CD4-positive, alpha-beta T cell (primary cell): Measurements from ENCODE around the gene IL17B. TPM values are rescaled to one million over a fixed set of nuclear protein-coding genes. Genes with fewer than 3 reads are reported as not detected.
"Not testable (repeated sequence)": the region's sequence is repeated elsewhere in the genome, so short reads cannot be mapped to it uniquely, and the experiment has no call there.

Experiments
- ATAC-seq: fragments of 200-7000 bp; cut with Tn5 transposase; one replicate; pipeline ENCODE4 v1.10.0; 2022; ENCODE audit warnings: mild to moderate bottlenecking; ENCODE audit not compliant: poor library complexity
- CTCF ChIA-PET: fragments of 350-600 bp; sonication (Branson Sonifier 250); formaldehyde crosslinking; loops from one replicate; lab custom pipeline; 2021; ENCODE audit warnings: antibody characterized with exemption, inconsistent platforms; lab: Charles Lee
- POLR2A ChIA-PET: fragments of 350-600 bp; sonication (Branson Sonifier 250); formaldehyde crosslinking; loops from one replicate; lab custom pipeline; 2021; ENCODE audit warnings: antibody characterized with exemption, inconsistent platforms; lab: Charles Lee
- DNase-seq, 14 experiments: peaks; one replicate each; pipeline ENCODE4 v3.0.0-alpha.2; 2013 to 2020; ENCODE audit warnings: mixed read lengths in 2 of 14
- H3K27ac ChIP-seq, 2 donors: one replicate each; pipeline versions ENCODE4 v1.5.1 to v1.7.0; 2013; ENCODE audit warnings: low read length in 2 of 2, low read depth in 1 of 2, mild to moderate bottlenecking in 1 of 2
- H3K27me3 ChIP-seq, 2 experiments: 1 replicate in 1 of 2; 2 replicates in 1 of 2; pipeline versions ENCODE4 v1.6.1 to v1.7.0; 2013; ENCODE audit warnings: low read length in 2 of 2, control low read depth in 1 of 2, mild to moderate bottlenecking in 1 of 2, moderate library complexity in 1 of 2; ENCODE audit not compliant: insufficient read depth in 2 of 2, control insufficient read depth in 1 of 2
- H3K36me3 ChIP-seq: one replicate; pipeline ENCODE4 v1.6.1; 2013; ENCODE audit warnings: low read length, control low read depth; ENCODE audit not compliant: insufficient read depth
- H3K4me1 ChIP-seq: one replicate; pipeline ENCODE4 v1.6.1; 2013; ENCODE audit warnings: low read length, control low read depth; ENCODE audit not compliant: insufficient read depth
- H3K4me3 ChIP-seq: one replicate; pipeline ENCODE4 v1.5.1; 2013; ENCODE audit warnings: mild to moderate bottlenecking, low read length, moderate library complexity
- H3K9me3 ChIP-seq, 2 experiments: 1 replicate in 1 of 2; 2 replicates in 1 of 2; pipeline versions ENCODE4 v1.6.1 to v1.7.0; 2013; ENCODE audit warnings: low read length in 2 of 2, mild to moderate bottlenecking in 2 of 2, control low read depth in 1 of 2, moderate library complexity in 1 of 2; ENCODE audit not compliant: control insufficient read depth in 1 of 2, insufficient read depth in 1 of 2
- H3K27ac Mint-ChIP-seq: one replicate; pipeline ENCODE4 v1.8.0; 2020; ENCODE audit warnings: mixed read lengths
- H3K27me3 Mint-ChIP-seq: one replicate; pipeline ENCODE4 v1.8.0; 2021; ENCODE audit warnings: mixed read lengths
- H3K36me3 Mint-ChIP-seq: one replicate; pipeline ENCODE4 v1.8.0; 2021; ENCODE audit warnings: low read depth, mixed read lengths
- H3K4me1 Mint-ChIP-seq: one replicate; pipeline ENCODE4 v1.8.0; 2021; ENCODE audit warnings: low read depth, mixed read lengths
- H3K4me3 Mint-ChIP-seq: one replicate; pipeline ENCODE4 v1.8.0; 2020; ENCODE audit warnings: mild to moderate bottlenecking, mixed read lengths
- H3K9me3 Mint-ChIP-seq: one replicate; pipeline ENCODE4 v1.8.0; 2020; ENCODE audit warnings: mixed read lengths
- intact Hi-C, 2 experiments: fragments of 100-400 bp; cut with DNase I in 1 of 2; cut with micrococcal nuclease in 1 of 2; formaldehyde crosslinking; loops; one replicate each; pipeline versions ENCODE4 v1.15.1 to v1.9.0; 2023 to 2025; cut with DNase I, micrococcal nuclease
- total RNA-seq, 174 experiments: library from RNA in 2 of 174; stranded (reverse) in 2 of 174; gene quantifications; one replicate each; pipeline ENCODE4 v1.2.3 and lab custom pipeline; 2021 to 2026
- TF ChIP-seq, protein P1 (sequence below): fragments of 200-600 bp; IDR thresholded peaks from one replicate; pipeline ENCODE4 v1.8.0; 2022; ENCODE audit warnings: antibody characterized with exemption, mild to moderate bottlenecking

Gene IL17B
- total RNA-seq, 2 experiments from 2014 or later = not detected

- Histone ChIP-seq H3K4me1 (no peaks in the 10 kb centered on the region), H3K27me3 (no peaks in the 10 kb centered on the region), H3K27ac (no peak overlapping the region), H3K4me3 (no peak overlapping the region), H3K36me3 (no peaks in the 10 kb centered on the region), H3K9me3 (no peaks in the 10 kb centered on the region)
- Mint-ChIP-seq H3K36me3 (no peaks in the 10 kb centered on the region), H3K27ac (no peak overlapping the region), H3K9me3 (no peaks in the 10 kb centered on the region), H3K27me3 (no peaks in the 10 kb centered on the region), H3K4me3 (no peak overlapping the region), H3K4me1 (no peaks in the 10 kb centered on the region)
- CTCF ChIA-PET = no interaction called here
- no peak for ATAC-seq
- intact Hi-C loops = no loop called here
- DNase-seq = no peak
- TF ChIP-seq, protein P1, sequence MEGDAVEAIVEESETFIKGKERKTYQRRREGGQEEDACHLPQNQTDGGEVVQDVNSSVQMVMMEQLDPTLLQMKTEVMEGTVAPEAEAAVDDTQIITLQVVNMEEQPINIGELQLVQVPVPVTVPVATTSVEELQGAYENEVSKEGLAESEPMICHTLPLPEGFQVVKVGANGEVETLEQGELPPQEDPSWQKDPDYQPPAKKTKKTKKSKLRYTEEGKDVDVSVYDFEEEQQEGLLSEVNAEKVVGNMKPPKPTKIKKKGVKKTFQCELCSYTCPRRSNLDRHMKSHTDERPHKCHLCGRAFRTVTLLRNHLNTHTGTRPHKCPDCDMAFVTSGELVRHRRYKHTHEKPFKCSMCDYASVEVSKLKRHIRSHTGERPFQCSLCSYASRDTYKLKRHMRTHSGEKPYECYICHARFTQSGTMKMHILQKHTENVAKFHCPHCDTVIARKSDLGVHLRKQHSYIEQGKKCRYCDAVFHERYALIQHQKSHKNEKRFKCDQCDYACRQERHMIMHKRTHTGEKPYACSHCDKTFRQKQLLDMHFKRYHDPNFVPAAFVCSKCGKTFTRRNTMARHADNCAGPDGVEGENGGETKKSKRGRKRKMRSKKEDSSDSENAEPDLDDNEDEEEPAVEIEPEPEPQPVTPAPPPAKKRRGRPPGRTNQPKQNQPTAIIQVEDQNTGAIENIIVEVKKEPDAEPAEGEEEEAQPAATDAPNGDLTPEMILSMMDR = no peak
- POLR2A ChIA-PET = no interaction called here
These were observed 22.0 kb upstream of the IL17B start for GRCh38 chr5:149401051-149401450.

- Mint-ChIP-seq H3K27me3 (no peaks in the 10 kb centered on the region), H3K4me3 (no peak overlapping the region), H3K9me3 (no peaks in the 10 kb centered on the region), H3K36me3 (no peaks in the 10 kb centered on the region), H3K4me1 (no peaks in the 10 kb centered on the region), H3K27ac (no peak overlapping the region)
- no peak for ATAC-seq
- Histone ChIP-seq H3K9me3 (no peaks in the 10 kb centered on the region), H3K27me3 (no peaks in the 10 kb centered on the region), H3K4me3 (no peak overlapping the region), H3K36me3 (no peaks in the 10 kb centered on the region), H3K4me1 (no peaks in the 10 kb centered on the region), H3K27ac (no peak overlapping the region)
- POLR2A ChIA-PET = no interaction called here
- CTCF ChIA-PET = no interaction called here
- intact Hi-C loops = no loop called here
- TF ChIP-seq, protein P1 = no peak
- DNase-seq = no peak
These were observed 21.2 kb upstream of the IL17B start for GRCh38 chr5:149400304-149400703.

- CTCF ChIA-PET = no interaction called here
These were observed 20.7 kb upstream of the IL17B start for GRCh38 chr5:149399775-149400174.

GRCh38 chr5:149398747-149399266, 19.7 kb upstream of the IL17B start:
- H3K4me3 ChIP-seq, POLR2A ChIA-PET, intact Hi-C loops, DNase-seq, H3K9me3 ChIP-seq, H3K4me1 Mint-ChIP-seq, H3K4me1 ChIP-seq, CTCF ChIA-PET, H3K9me3 Mint-ChIP-seq, H3K27me3 Mint-ChIP-seq, H3K27me3 ChIP-seq, H3K4me3 Mint-ChIP-seq, ATAC-seq, H3K36me3 ChIP-seq, H3K27ac ChIP-seq, H3K36me3 Mint-ChIP-seq, H3K27ac Mint-ChIP-seq: not testable (repeated sequence)

More at GRCh38 chr5:149399775-149400174, 20.7 kb upstream of the IL17B start:
- H3K36me3 Mint-ChIP-seq = no peaks in the 10 kb centered on the region
- H3K4me1 ChIP-seq = no peaks in the 10 kb centered on the region
- H3K9me3 Mint-ChIP-seq = no peaks in the 10 kb centered on the region
- no peak overlapping the region for H3K4me3 Mint-ChIP-seq
- no peak overlapping the region for H3K27ac ChIP-seq
- H3K27me3 Mint-ChIP-seq = no peaks in the 10 kb centered on the region
- TF ChIP-seq, protein P1 = no peak
- DNase-seq (no peak), ATAC-seq (no peak)
- H3K27ac Mint-ChIP-seq = no peak overlapping the region
- no peaks in the 10 kb centered on the region for H3K4me1 Mint-ChIP-seq
- H3K36me3 ChIP-seq = no peaks in the 10 kb centered on the region
- POLR2A ChIA-PET = no interaction called here
- H3K9me3 ChIP-seq = no peaks in the 10 kb centered on the region
- H3K27me3 ChIP-seq = no peaks in the 10 kb centered on the region
- H3K4me3 ChIP-seq = no peak overlapping the region
- intact Hi-C loops = no loop called here
